ENCODE measurements around the gene PLAAT2. TPM values are rescaled to one million over a fixed set of nuclear protein-coding genes. Genes with fewer than 3 reads are reported as not detected.

PLAAT2 gene
- total and polyA plus RNA-seq, 9 of the 15 experiments (the other 6 are each of a cell fraction or from before 2014, with no cell fraction given), result not detected

- TF ChIP-seq ZNF644 (tag; IDR thresholded peaks at IDR 0.05; ENCODE audit: low read depth) (0 out of 2 replicates have a peak, but pooled peaks have one; percentile 50), LARP7 (IDR thresholded peaks at IDR 0.05) (no peak), SMC3 (conservative IDR thresholded peaks at IDR 0.05; ENCODE audit: insufficient read depth, low read depth, low read length) (no peak), ZNF263 (CRISPR knock-in tag; IDR thresholded peaks at IDR 0.05; ENCODE audit: borderline replicate concordance) (no peak), CREB3L1 (IDR thresholded peaks at IDR 0.05; ENCODE audit: borderline replicate concordance, low read depth) (no peak), ZNF717 (CRISPR knock-in tag; IDR thresholded peaks at IDR 0.05) (no peak), SAP30 (IDR thresholded peaks at IDR 0.05; ENCODE audit: borderline replicate concordance, insufficient read depth, low read depth, low read length, poor library complexity, severe bottlenecking) (no peak), ZNF277 (CRISPR knock-in tag; IDR thresholded peaks at IDR 0.05; ENCODE audit: borderline replicate concordance) (no peak), E2F4 (CRISPR knock-in tag; IDR thresholded peaks at IDR 0.05; ENCODE audit: low read depth) (no peak), ZNF239 (CRISPR knock-in tag; IDR thresholded peaks at IDR 0.05) (no peak), ELF1 (tag; IDR thresholded peaks at IDR 0.05) (no peak), IRF1 (CRISPR knock-in tag; IDR thresholded peaks at IDR 0.05; ENCODE audit: borderline replicate concordance) (no peak), ATF7 (IDR thresholded peaks at IDR 0.05) (no peak), CBX8 (IDR thresholded peaks at IDR 0.05; ENCODE audit: borderline replicate concordance, extremely low read depth, low read depth, low read length, poor library complexity, severe bottlenecking) (no peak), HES1 (IDR thresholded peaks at IDR 0.05; ENCODE audit: low read depth) (peak; percentile 43; the same call in 1 of the 2 replicates), ZNF583 (CRISPR knock-in tag; IDR thresholded peaks at IDR 0.05) (no peak), ZBED1 (IDR thresholded peaks at IDR 0.05) (no peak), ZNF3 (CRISPR knock-in tag; IDR thresholded peaks at IDR 0.05) (no peak), YY1 (IDR thresholded peaks at IDR 0.05; ENCODE audit: borderline replicate concordance in 1 of 3, control insufficient read depth in 1 of 3, extremely low read depth in 1 of 3, insufficient read depth in 3 of 3, insufficient read length in 1 of 3, insufficient replicate concordance in 2 of 3, low read depth in 1 of 3, low read length in 2 of 3) (no peak), ZNF449 (CRISPR knock-in tag; IDR thresholded peaks at IDR 0.05) (no peak)
Observed at GRCh38 chr11:63517156-63517555, 46.0 kb downstream of the PLAAT2 start (continued).

Data from K562 (cell line).